Right ventricle myocardium superior (tissue), 1 donor: ENCODE data around the gene DELE1. TPM values are rescaled to one million over a fixed set of nuclear protein-coding genes. Genes with fewer than 3 reads are reported as not detected.
A peak's percentile ranks its signal among the peaks of the same experiment; 100 is the strongest.
"Not testable (repeated sequence)": the region's sequence is repeated elsewhere in the genome, so short reads cannot be mapped to it uniquely, and the experiment has no call there.

ENCODE experiments used
- ATAC-seq: fragments of 200-7000 bp; cut with Tn5 transposase; one replicate; pipeline ENCODE4 v1.9.1; 2020; ENCODE audit warnings: mild to moderate bottlenecking; ENCODE audit not compliant: poor library complexity
- DNase-seq: peaks from one replicate; pipeline ENCODE4 v3.0.0-alpha.2; 2020
- intact Hi-C: fragments of 100-400 bp; cut with DNase I; formaldehyde crosslinking; loops from one replicate; pipeline ENCODE4 v1.11.2; 2022
- total RNA-seq: library from RNA; stranded (reverse); fragmentation: NEBNext Ultra II Directional; extraction: Animal tissue kit (Norgen Biotek cat#: 25700); gene quantifications from one replicate; pipeline ENCODE4 v1.2.1, GENCODE V29; 2021
- donor health status: DM: no; HTN: yes; CAD: no; lungs with severe emphysema.

Gene DELE1
- total RNA-seq, 1 donor from 2014 or later, result 99.4 TPM

- ATAC-seq (no peak), DNase-seq (no peak)
- intact Hi-C loops, result loop anchor here (10.0 kb wide), 1 partner anchor 82 kb away; the partner anchor contains the start of gene RNF14
Measured at GRCh38 chr5:141882594-141883183, 41.0 kb upstream of the DELE1 start.

GRCh38 chr5:141883184-141883891 lies 40.3 kb upstream of the DELE1 start:
- intact Hi-C loops, result loop anchor here (10.0 kb wide), 1 partner anchor 81 kb away; the partner anchor contains the start of gene RNF14
- no peak for ATAC-seq
- peak; percentile 67 for DNase-seq

- no peak for ATAC-seq
- intact Hi-C loops, result loop anchor here (10.0 kb wide), 1 partner anchor 81 kb away; the partner anchor contains the start of gene RNF14
- DNase-seq, result no peak
Measured at GRCh38 chr5:141883892-141884318, 39.8 kb upstream of the DELE1 start.

- ATAC-seq, result no peak
- intact Hi-C loops, result loop anchor here (10.0 kb wide), 1 partner anchor 75 kb away; the partner anchor contains the start of gene RNF14
- DNase-seq, result no peak
Measured at GRCh38 chr5:141889282-141889871, 34.3 kb upstream of the DELE1 start.

GRCh38 chr5:141890429-141890828 lies 33.2 kb upstream of the DELE1 start:
- intact Hi-C loops, ATAC-seq, DNase-seq: not testable (repeated sequence)

GRCh38 chr5:141897425-141897824 lies 26.2 kb upstream of the DELE1 start:
- intact Hi-C loops, result no loop called here
- no peak for DNase-seq
- no peak for ATAC-seq

GRCh38 chr5:141898448-141899049 lies 25.1 kb upstream of the DELE1 start:
- intact Hi-C loops, result no loop called here
- no peak for DNase-seq
- ATAC-seq, result no peak

- intact Hi-C loops, result no loop called here
- ATAC-seq, result no peak
- DNase-seq, result no peak
Measured at GRCh38 chr5:141902015-141902814, 21.5 kb upstream of the DELE1 start.

- intact Hi-C loops, result no loop called here
- DNase-seq (no peak), ATAC-seq (no peak)
Measured at GRCh38 chr5:141903261-141903660, 20.4 kb upstream of the DELE1 start.

- no peak for ATAC-seq
- intact Hi-C loops, result no loop called here
- no peak for DNase-seq
Measured at GRCh38 chr5:141904551-141904950, 19.1 kb upstream of the DELE1 start.

GRCh38 chr5:141906517-141906916 lies 17.2 kb upstream of the DELE1 start:
- intact Hi-C loops, result no loop called here

GRCh38 chr5:141906972-141907371 lies 16.7 kb upstream of the DELE1 start:
- intact Hi-C loops, result no loop called here
- no peak for ATAC-seq
- DNase-seq, result no peak

More at GRCh38 chr5:141906517-141906916, 17.2 kb upstream of the DELE1 start:
- ATAC-seq (no peak), DNase-seq (no peak)

- ATAC-seq (no peak), DNase-seq (no peak)
- intact Hi-C loops, result no loop called here
Measured at GRCh38 chr5:141908796-141909195, 14.9 kb upstream of the DELE1 start.

- ATAC-seq (no peak), DNase-seq (no peak)
- intact Hi-C loops, result no loop called here
Measured at GRCh38 chr5:141909212-141909611, 14.5 kb upstream of the DELE1 start.

- intact Hi-C loops, result no loop called here
- no peak for ATAC-seq
- DNase-seq, result no peak
Measured at GRCh38 chr5:141910271-141910673, 13.4 kb upstream of the DELE1 start.

GRCh38 chr5:141913560-141914198 lies 10.0 kb upstream of the DELE1 start:
- intact Hi-C loops, result no loop called here
- no peak for ATAC-seq

GRCh38 chr5:141914199-141914743 lies 9.4 kb upstream of the DELE1 start:
- intact Hi-C loops, result no loop called here
- DNase-seq, result peak; percentile 73
- ATAC-seq, result peak; percentile 81

More at GRCh38 chr5:141913560-141914198, 10.0 kb upstream of the DELE1 start:
- DNase-seq, result no peak

- DNase-seq, result no peak
- ATAC-seq, result no peak
- intact Hi-C loops, result no loop called here
Measured at GRCh38 chr5:141914797-141915196, 8.9 kb upstream of the DELE1 start.
